Sigmoid colon (tissue), 7 donors: ENCODE data around the gene KLHL29. TPM values are rescaled to one million over a fixed set of nuclear protein-coding genes. Genes with fewer than 3 reads are reported as not detected.

Experiments used
- DNase-seq: peaks from one replicate; pipeline ENCODE4 v3.0.0-alpha.2; 2019
- H3K27ac ChIP-seq, 4 donors: fragments of 200-600 bp; sonication (generic); one replicate each; pipeline ENCODE4 v1.5.1; 2016 to 2019; ENCODE audit warnings: mild to moderate bottlenecking in 1 of 4
- H3K27me3 ChIP-seq, 3 donors: fragments of 200-600 bp; sonication (generic); one replicate each; pipeline ENCODE4 v1.5.1; 2019; ENCODE audit warnings: mild to moderate bottlenecking in 1 of 3
- H3K36me3 ChIP-seq, 4 donors: fragments of 200-600 bp; sonication (generic); one replicate each; pipeline ENCODE4 v1.5.1; 2016 to 2019
- H3K4me1 ChIP-seq, 4 donors: fragments of 200-600 bp; sonication (generic); one replicate each; pipeline ENCODE4 v1.5.1; 2017 to 2019
- H3K4me3 ChIP-seq, 4 donors: fragments of 200-600 bp; sonication (generic); one replicate each; pipeline ENCODE4 v1.5.1; 2017 to 2019; ENCODE audit warnings: mild to moderate bottlenecking in 2 of 4, moderate library complexity in 1 of 4
- H3K9me3 ChIP-seq, 4 donors: fragments of 200-600 bp in 3 of 4; sonication (generic) in 3 of 4; one replicate each; pipeline versions ENCODE4 v1.5.1 to v1.6.1; 2013 to 2019
- EP300 ChIP-seq, 4 donors: sonication (generic); formaldehyde crosslinking; IDR thresholded peaks; one replicate each; pipeline ENCODE4 v1.6.1; 2017; ENCODE audit warnings: antibody characterized with exemption in 4 of 4
- POLR2A ChIP-seq, 2 donors: fragments of 450-650 bp; IDR thresholded peaks; one replicate each; pipeline ENCODE4 v1.6.1; 2016; ENCODE audit warnings: antibody characterized with exemption in 2 of 2, mild to moderate bottlenecking in 2 of 2, moderate library complexity in 2 of 2
- POLR2AphosphoS5 ChIP-seq, 4 donors: sonication (generic); formaldehyde crosslinking; IDR thresholded peaks; one replicate each; pipeline ENCODE4 v1.6.1; 2017; ENCODE audit warnings: antibody characterized with exemption in 4 of 4
- WGBS, 2 donors: extraction: QIAGEN DNeasy Blood & Tissue Kit; methylation state at CpG; one replicate each; pipeline ENCODE4 v1.1.7; 2013; 5-methylcytosine and 5-hydroxymethylcytosine counted together
- intact Hi-C: fragments of 100-400 bp; cut with DNase I; formaldehyde crosslinking; loops from one replicate; pipeline ENCODE4 v1.15.1; 2023
- polyA plus RNA-seq, 3 donors: library from polyadenylated mRNA; stranded (reverse); fragments of 200-250 nt; gene quantifications; one replicate each; pipeline ENCODE4 v1.2.3, GENCODE V29; 2013
- total RNA-seq, 4 donors: library from RNA; depleted of rRNA; stranded (reverse); fragments of >200 nt; gene quantifications; one replicate each; pipeline ENCODE4 v1.1.0, GENCODE V29; 2016
- TF ChIP-seq, protein P1 (sequence below), 4 experiments: fragments of 450-650 bp in 3 of 4; fragments of 200-600 bp in 1 of 4; IDR thresholded peaks; one replicate each; pipeline ENCODE4 v1.5.1; 2016 to 2019; ENCODE audit warnings: antibody characterized with exemption in 4 of 4, mild to moderate bottlenecking in 3 of 4, moderate library complexity in 2 of 4
- donor health status: healthy with polysubstance abuse.
- donor health status: Bipolar disorder and iron deficiency.
- donor health status: healthy.

The KLHL29 gene
- total and polyA plus RNA-seq, 7 donors = 0.46 to 25.5 (median 6.3) TPM

DNA sequence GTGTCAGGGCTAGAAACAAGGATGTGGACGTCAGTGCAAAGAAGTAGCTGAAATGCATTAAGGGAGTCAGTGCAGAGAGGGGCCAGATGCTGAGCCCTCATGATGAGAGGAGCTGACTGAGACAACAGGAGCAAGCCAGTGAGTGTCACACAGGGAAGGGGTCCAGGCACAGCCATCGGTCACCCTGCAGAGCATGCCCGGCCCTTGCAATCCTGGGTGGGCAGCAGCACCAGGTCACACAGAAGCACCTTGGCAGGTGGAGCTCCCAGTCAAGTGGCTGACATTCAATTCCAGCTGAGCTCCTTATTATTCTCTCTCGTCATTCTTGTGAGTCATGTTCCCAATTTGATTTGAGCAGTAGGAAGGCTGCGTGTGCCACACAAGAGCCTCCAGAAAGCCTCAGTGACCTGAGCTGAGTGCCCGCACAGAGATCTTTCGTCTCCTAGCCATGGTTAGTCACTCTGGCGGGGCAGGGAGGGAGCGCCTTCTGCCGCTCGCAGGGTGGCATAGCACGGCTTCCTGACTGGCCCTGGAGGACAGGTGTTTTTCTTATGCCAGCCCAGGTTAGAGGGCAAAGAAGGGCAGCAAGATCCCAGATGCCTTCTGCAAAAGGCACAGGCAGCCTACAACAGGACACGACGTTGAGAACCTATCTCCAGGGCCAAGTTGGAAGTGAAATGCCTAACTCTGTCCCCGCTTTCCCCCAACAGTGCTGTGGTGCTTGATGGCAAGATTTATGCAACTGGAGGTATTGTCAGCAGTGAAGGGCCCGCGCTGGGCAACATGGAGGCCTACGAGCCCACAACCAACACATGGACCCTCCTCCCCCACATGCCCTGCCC is 321.0 kb downstream of the KLHL29 start:
- H3K9me3 ChIP-seq = no peaks in the 10 kb centered on the region
- TF ChIP-seq EP300 (IDR thresholded peaks at IDR 0.05) (no peak), POLR2A (IDR thresholded peaks at IDR 0.05) (no peak), POLR2AphosphoS5 (IDR thresholded peaks at IDR 0.05) (no peak)
- TF ChIP-seq, protein P1, sequence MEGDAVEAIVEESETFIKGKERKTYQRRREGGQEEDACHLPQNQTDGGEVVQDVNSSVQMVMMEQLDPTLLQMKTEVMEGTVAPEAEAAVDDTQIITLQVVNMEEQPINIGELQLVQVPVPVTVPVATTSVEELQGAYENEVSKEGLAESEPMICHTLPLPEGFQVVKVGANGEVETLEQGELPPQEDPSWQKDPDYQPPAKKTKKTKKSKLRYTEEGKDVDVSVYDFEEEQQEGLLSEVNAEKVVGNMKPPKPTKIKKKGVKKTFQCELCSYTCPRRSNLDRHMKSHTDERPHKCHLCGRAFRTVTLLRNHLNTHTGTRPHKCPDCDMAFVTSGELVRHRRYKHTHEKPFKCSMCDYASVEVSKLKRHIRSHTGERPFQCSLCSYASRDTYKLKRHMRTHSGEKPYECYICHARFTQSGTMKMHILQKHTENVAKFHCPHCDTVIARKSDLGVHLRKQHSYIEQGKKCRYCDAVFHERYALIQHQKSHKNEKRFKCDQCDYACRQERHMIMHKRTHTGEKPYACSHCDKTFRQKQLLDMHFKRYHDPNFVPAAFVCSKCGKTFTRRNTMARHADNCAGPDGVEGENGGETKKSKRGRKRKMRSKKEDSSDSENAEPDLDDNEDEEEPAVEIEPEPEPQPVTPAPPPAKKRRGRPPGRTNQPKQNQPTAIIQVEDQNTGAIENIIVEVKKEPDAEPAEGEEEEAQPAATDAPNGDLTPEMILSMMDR (IDR thresholded peaks at IDR 0.05) = no peak
- H3K36me3 ChIP-seq = peaks cover 2 to 74% (median 4%) of the 10 kb centered on the region in 4 donors
- H3K27me3 ChIP-seq = no peaks in the 10 kb centered on the region
- H3K4me1 ChIP-seq = peaks cover 0 to 15% (median 11%) of the 10 kb centered on the region in 4 donors
- WGBS, 2 donors = 96% methylated on average over 18 of the region's 18 CpGs
- no peak overlapping the region for H3K4me3 ChIP-seq
- DNase-seq = no peak
- intact Hi-C loops = no loop called here
- H3K27ac ChIP-seq = peak overlapping the region in 1 of 4 donors; percentile 79

- H3K36me3 ChIP-seq = peaks cover 2 to 72% (median 4%) of the 10 kb centered on the region in 4 donors
- H3K4me1 ChIP-seq = peaks cover 0 to 15% (median 11%) of the 10 kb centered on the region in 4 donors
- intact Hi-C loops = no loop called here
- DNase-seq = no peak
- no peak overlapping the region for H3K4me3 ChIP-seq
- H3K9me3 ChIP-seq = no peaks in the 10 kb centered on the region
- TF ChIP-seq POLR2A (IDR thresholded peaks at IDR 0.05) (no peak), EP300 (IDR thresholded peaks at IDR 0.05) (no peak), POLR2AphosphoS5 (IDR thresholded peaks at IDR 0.05) (no peak)
- TF ChIP-seq, protein P1 (IDR thresholded peaks at IDR 0.05) = no peak
- 97% methylated on average over 18 of the region's 18 CpGs for WGBS, 2 donors
- no peaks in the 10 kb centered on the region for H3K27me3 ChIP-seq
- H3K27ac ChIP-seq = peak overlapping the region in 3 of 4 donors; percentile 31 to 79 (median 62)
Observed at GRCh38 chr2:23706613-23707078, 321.7 kb downstream of the KLHL29 start.

DNA sequence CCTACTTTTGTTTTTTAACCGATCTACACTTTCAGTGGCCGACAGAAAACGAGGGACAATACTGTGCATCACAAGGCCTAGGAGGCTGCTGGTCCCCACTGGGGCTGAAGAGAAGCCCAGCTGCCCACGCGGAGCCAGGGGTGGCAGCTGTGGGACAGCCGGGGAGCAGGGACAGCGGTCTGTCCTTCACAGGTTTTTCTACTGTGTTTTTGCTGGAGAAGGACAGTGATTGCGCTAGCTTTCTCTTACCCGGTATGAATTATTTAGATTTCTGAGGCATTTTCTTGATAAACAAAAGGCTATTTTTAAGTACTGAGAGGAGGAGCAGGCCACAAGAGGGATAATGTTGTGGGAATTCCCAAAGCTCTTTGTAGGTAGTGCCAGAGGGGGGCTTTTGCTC is 322.1 kb downstream of the KLHL29 start:
- Histone ChIP-seq H3K9me3 (no peaks in the 10 kb centered on the region), H3K27ac (peak overlapping the region; percentile 31 to 79 (median 48)), H3K36me3 (peaks cover 2 to 71% (median 4%) of the 10 kb centered on the region in 4 donors), H3K4me1 (peaks cover 0 to 15% (median 11%) of the 10 kb centered on the region in 4 donors), H3K27me3 (no peaks in the 10 kb centered on the region), H3K4me3 (no peak overlapping the region)
- intact Hi-C loops = no loop called here
- TF ChIP-seq POLR2A (IDR thresholded peaks at IDR 0.05) (no peak), POLR2AphosphoS5 (IDR thresholded peaks at IDR 0.05) (no peak), EP300 (IDR thresholded peaks at IDR 0.05) (no peak)
- TF ChIP-seq, protein P1 (IDR thresholded peaks at IDR 0.05) = no peak
- no peak for DNase-seq
- 85 to 91% methylated on average over 9 of the region's 9 CpGs for WGBS, 2 donors

DNA sequence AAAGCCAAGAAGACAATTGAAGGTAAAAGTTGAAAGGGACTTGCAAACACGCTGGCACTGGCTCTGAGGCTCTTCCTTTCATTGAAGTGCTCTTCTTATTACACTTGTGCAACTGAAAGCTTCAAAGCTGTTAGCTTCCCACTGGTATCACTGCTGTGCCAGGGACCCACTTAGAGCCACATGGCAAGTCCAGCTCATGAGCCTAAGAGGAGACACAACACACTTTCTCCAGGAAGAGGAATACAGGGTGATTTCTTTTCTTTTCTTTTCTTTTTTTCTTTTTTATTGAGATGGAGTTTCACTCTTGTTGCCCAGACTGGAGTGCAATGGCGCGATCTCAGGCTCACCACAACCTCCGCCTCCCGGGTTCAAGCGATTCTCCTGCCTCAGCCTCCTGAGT is 323.8 kb downstream of the KLHL29 start:
- intact Hi-C loops = no loop called here
- whole genome bisulfite sequencing, 2 donors = 90 to 97% methylated on average over 6 of the region's 6 CpGs
- Histone ChIP-seq H3K9me3 (no peaks in the 10 kb centered on the region), H3K36me3 (peaks cover 0 to 54% (median 4%) of the 10 kb centered on the region in 4 donors), H3K27ac (no peak overlapping the region), H3K4me3 (no peak overlapping the region), H3K4me1 (peaks cover 0 to 15% (median 11%) of the 10 kb centered on the region in 4 donors), H3K27me3 (no peaks in the 10 kb centered on the region)
- no peak for DNase-seq
- TF ChIP-seq POLR2AphosphoS5 (IDR thresholded peaks at IDR 0.05) (no peak), EP300 (IDR thresholded peaks at IDR 0.05) (no peak), POLR2A (IDR thresholded peaks at IDR 0.05) (no peak)
- TF ChIP-seq, protein P1 (IDR thresholded peaks at IDR 0.05) = no peak
